GM12878 (cell line): ENCODE measurements around the gene CRTC1. TPM values are rescaled to one million over a fixed set of nuclear protein-coding genes. Genes with fewer than 3 reads are reported as not detected.

Source experiments
- ATAC-seq: fragments of 200-7000 bp; cut with Tn5 transposase; 3 replicates; pipeline ENCODE4 v1.9.1; 2020; ENCODE audit warnings: mild to moderate bottlenecking, moderate library complexity
- BruUV-seq: library from RNA; stranded (reverse); fragments of 400-500 nt; replicated peaks from 2 replicates; lab custom pipeline; 2021; lab: Mats Ljungman, UMichigan
- CTCF ChIA-PET: fragments of 300-600 bp; sonication (Branson Sonifier 250); formaldehyde crosslinking; extraction: SDS; loops from one replicate; lab custom pipeline; 2021; ENCODE audit warnings: inconsistent platforms; lab: Yijun Ruan, JAX
- POLR2A ChIA-PET: fragments of 350-600 bp; formaldehyde crosslinking; extraction: SDS; loops from one replicate; lab custom pipeline; 2021; ENCODE audit warnings: inconsistent platforms; lab: Charles Lee
- RAD21 ChIA-PET: fragments of 300-600 bp; sonication (Branson Sonifier 250); formaldehyde crosslinking; loops from one replicate; lab custom pipeline; 2023; ENCODE audit warnings: antibody characterized with exemption; ENCODE audit not compliant: unreplicated experiment; lab: Charles Lee
- SMC1A ChIA-PET: fragments of 300-600 bp; sonication (Branson Sonifier 250); formaldehyde crosslinking; loops from one replicate; lab custom pipeline; 2023; ENCODE audit not compliant: unreplicated experiment, uncharacterized antibody; lab: Charles Lee
- DNase-seq: peaks from one replicate; pipeline ENCODE4 v3.0.0-alpha.2; 2011; ENCODE audit warnings: low read depth, low spot score
- FAIRE-seq: peaks from 3 replicates; lab custom pipeline; 2011; peaks lifted over from hg19 to GRCh38; lab: Jason Lieb, UNC
- H2AFZ ChIP-seq: 2 replicates; pipeline ENCODE4 v1.6.0; 2011; ENCODE audit warnings: low read depth, low read length, control low read depth; ENCODE audit not compliant: control insufficient read depth
- H3K27ac ChIP-seq: 2 replicates; pipeline ENCODE4 v1.5.1; 2011; ENCODE audit warnings: control low read depth; ENCODE audit not compliant: control insufficient read depth, insufficient read depth
- H3K27me3 ChIP-seq, 2 experiments: replicated peaks in 1 of 2; 2 replicates each; pipeline versions ENCODE4 v1.6.0 to v1.6.1; 2011; ENCODE audit warnings: low read length in 1 of 2; ENCODE audit not compliant: control insufficient read depth in 2 of 2, insufficient read depth in 2 of 2
- H3K36me3 ChIP-seq, 2 experiments: 2 replicates each; pipeline ENCODE4 v1.5.1; 2011; ENCODE audit warnings: low read length in 1 of 2; ENCODE audit not compliant: control insufficient read depth in 2 of 2, insufficient read depth in 2 of 2
- H3K4me1 ChIP-seq: 2 replicates; pipeline ENCODE4 v1.6.1; 2011; ENCODE audit warnings: mild to moderate bottlenecking, low read length, moderate library complexity, mixed read lengths; ENCODE audit not compliant: control insufficient read depth, insufficient read depth
- H3K4me2 ChIP-seq: 2 replicates; pipeline ENCODE4 v1.6.0; 2011; ENCODE audit warnings: control low read depth; ENCODE audit not compliant: control insufficient read depth, insufficient read depth
- H3K4me3 ChIP-seq: fragments of 200-600 bp; sonication (generic); 2 replicates; pipeline ENCODE4 v1.5.1; 2016
- H3K79me2 ChIP-seq: 2 replicates; pipeline ENCODE4 v1.6.0; 2011; ENCODE audit warnings: low read length; ENCODE audit not compliant: control insufficient read depth, insufficient read depth
- H3K9ac ChIP-seq: 2 replicates; pipeline ENCODE4 v1.8.0; 2011; ENCODE audit warnings: low read length, control low read depth, mixed read lengths; ENCODE audit not compliant: control insufficient read depth, insufficient read depth
- H3K9me3 ChIP-seq: replicated peaks from 3 replicates; pipeline ENCODE4 v1.5.1; 2011; ENCODE audit warnings: mild to moderate bottlenecking, low read length; ENCODE audit not compliant: control insufficient read depth, insufficient read depth
- H4K20me1 ChIP-seq: 2 replicates; pipeline ENCODE4 v1.6.0; 2011; ENCODE audit not compliant: control insufficient read depth, insufficient read depth
- CBFB ChIP-seq: IDR thresholded peaks from 2 replicates; pipeline ENCODE4 v1.6.1; 2016; ENCODE audit warnings: antibody characterized with exemption, low read depth
- DPF2 ChIP-seq: fragments of 450-650 bp; IDR thresholded peaks from 2 replicates; pipeline ENCODE4 v1.6.1; 2017; ENCODE audit warnings: mild to moderate bottlenecking
- ELK1 ChIP-seq: IDR thresholded peaks from 2 replicates; pipeline ENCODE4 v1.6.1; 2012; ENCODE audit warnings: low read depth, low read length, improper control_type of control experiment
- IKZF2 ChIP-seq, 2 experiments: fragments of 450-650 bp; IDR thresholded peaks; 2 replicates each; pipeline ENCODE4 v1.6.1; 2017; ENCODE audit warnings: mild to moderate bottlenecking in 2 of 2, moderate library complexity in 2 of 2
- LARP7 ChIP-seq: fragments of 450-650 bp; IDR thresholded peaks from 2 replicates; pipeline ENCODE4 v1.6.1; 2017; ENCODE audit warnings: mild to moderate bottlenecking
- MYC ChIP-seq: IDR thresholded peaks from 2 replicates; pipeline ENCODE4 v1.6.1; 2011; ENCODE audit warnings: mild to moderate bottlenecking, low read length, moderate library complexity, inconsistent platforms; ENCODE audit not compliant: insufficient read depth, insufficient replicate concordance, insufficient read length, severe bottlenecking
- SKIL ChIP-seq: fragments of 450-650 bp; IDR thresholded peaks from 2 replicates; pipeline ENCODE4 v1.6.1; 2017; ENCODE audit warnings: mild to moderate bottlenecking, low read depth, inconsistent platforms; ENCODE audit not compliant: poor library complexity, severe bottlenecking
- TAF1 ChIP-seq: IDR thresholded peaks from 2 replicates; pipeline ENCODE4 v1.6.1; 2011; ENCODE audit warnings: mild to moderate bottlenecking, low read depth, low read length, borderline replicate concordance
- ZNF592 ChIP-seq: fragments of 450-650 bp; IDR thresholded peaks from 2 replicates; pipeline ENCODE4 v1.6.1; 2017; ENCODE audit warnings: mild to moderate bottlenecking, moderate library complexity
- WGBS: methylation state at CpG from one replicate; pipeline ENCODE4 v1.1.6; 2016; ENCODE audit warnings: low lambda C conversion rate; ENCODE audit not compliant: insufficient replicate concordance, insufficient coverage; ENCODE audit errors: missing lambda C conversion rate; 5-methylcytosine and 5-hydroxymethylcytosine counted together
- in situ Hi-C: fragments of 300-500 bp; cut with MboI; formaldehyde crosslinking; loops from 9 replicates; pipeline ENCODE4 v1.14.3; 2018; ENCODE audit warnings: mixed read lengths
- intact Hi-C: fragments of 100-400 bp; cut with micrococcal nuclease; formaldehyde crosslinking; loops from one replicate; pipeline ENCODE4 v1.14.2; 2022; ENCODE audit not compliant: unreplicated experiment
- polyA plus RNA-seq, 11 experiments: library from polyadenylated mRNA; depleted of rRNA in 4 of 11; unstranded in 6 of 11; stranded (reverse) in 5 of 11; fragments of >200 nt; fragmentation: Nextera tagmentation in 4 of 11; fragmentation: Illumina TruSeq in 1 of 11; extraction: Ambion mirVana in 4 of 11; extraction: Trizol in 1 of 11; gene quantifications; 1 replicate in 1 of 11; 2 replicates in 10 of 11; pipeline versions ENCODE4 v1.2.1 to v1.2.3, GENCODE V29; 2011 to 2016; ENCODE audit warnings: inconsistent platforms in 2 of 11, missing spikeins in 2 of 11, low read depth in 1 of 11
- total RNA-seq, 4 experiments: library from RNA; depleted of rRNA in 3 of 4; stranded (reverse); fragments of >200 nt in 3 of 4; fragmentation: Illumina TruSeq in 1 of 4; extraction: Trizol in 1 of 4; gene quantifications; 2 replicates each; pipeline versions ENCODE4 v1.2.1 to v1.2.3, GENCODE V29; 2013 to 2021

The CRTC1 gene
- total and polyA plus RNA-seq, 10 of the 15 experiments (the other 5 are each of a cell fraction or from before 2014, with no cell fraction given): 0.02 to 4.6 (median 1.1) TPM; not detected in 1

- H3K79me2 ChIP-seq: no peaks in the 10 kb centered on the region
- in situ Hi-C loops (loop anchor here (10.0 kb wide), 1 partner anchor 217 kb away; no protein-coding TSS in a partner anchor), intact Hi-C loops (no loop called here)
- H2AFZ ChIP-seq: no peak overlapping the region
- no peaks in the 10 kb centered on the region for H3K4me1 ChIP-seq
- CTCF ChIA-PET: interaction anchor here (0.6 to 1.3 kb wide), 3 partner anchors 78 to 128 kb away, joined by 3 to 4 read pairs (median 3); no protein-coding TSS in a partner anchor
- SMC1A ChIA-PET: interaction anchor here (1.2 kb wide), 2 partner anchors 82 to 152 kb away, joined by 3 to 5 read pairs; no protein-coding TSS in a partner anchor
- BruUV-seq: no TSS peak
- no peak overlapping the region for H3K27ac ChIP-seq
- FAIRE-seq: no peak
- RAD21 ChIA-PET: interaction anchor here (0.6 to 0.9 kb wide), 4 partner anchors 152 to 510 kb away, joined by 3 to 4 read pairs (median 4); no protein-coding TSS in a partner anchor
- no peaks in the 10 kb centered on the region for H3K9me3 ChIP-seq
- peaks cover 0 to 10% of the 10 kb centered on the region in 2 experiments; a peak in 2 of 4 replicates for H3K36me3 ChIP-seq
- no peak for ATAC-seq
- DNase-seq: no peak
- TF ChIP-seq MYC: no peak
- TF ChIP-seq LARP7: no peak
- TF ChIP-seq DPF2: no peak
- TF ChIP-seq ELK1: no peak
- no peak for TF ChIP-seq IKZF2 (IDR thresholded peaks at IDR 0.05)
- TF ChIP-seq TAF1: no peak
- TF ChIP-seq CBFB: no peak
- no peak for TF ChIP-seq ZNF592
- no peak for TF ChIP-seq SKIL
- H4K20me1 ChIP-seq: no peaks in the 10 kb centered on the region
- 89% methylated on average over 24 of the region's 24 CpGs for WGBS
- no peak overlapping the region for H3K9ac ChIP-seq
- H3K4me3 ChIP-seq: no peak overlapping the region
- no peaks in the 10 kb centered on the region for H3K27me3 ChIP-seq
- POLR2A ChIA-PET: no interaction called here
- no peak overlapping the region for H3K4me2 ChIP-seq
Measured at GRCh38 chr19:18672044-18672451, 11.4 kb upstream of the CRTC1 start.
